GM18505 (cell line): ENCODE measurements around the gene PLAAT3.
"Not testable (repeated sequence)": the region's sequence is repeated elsewhere in the genome, so short reads cannot be mapped to it uniquely, and the experiment has no call there.

Experiments
- ATAC-seq: cut with Tn5 transposase; IDR thresholded peaks from one replicate; pipeline ENCODE4 v1.9.1; 2021; ENCODE audit not compliant: unreplicated experiment
- POLR2A ChIP-seq: IDR thresholded peaks from 4 replicates; pipeline ENCODE4 v1.6.1; 2011; ENCODE audit warnings: borderline replicate concordance; ENCODE audit not compliant: insufficient read depth, insufficient read length; ENCODE audit errors: extremely low read depth

Gene PLAAT3

DNA sequence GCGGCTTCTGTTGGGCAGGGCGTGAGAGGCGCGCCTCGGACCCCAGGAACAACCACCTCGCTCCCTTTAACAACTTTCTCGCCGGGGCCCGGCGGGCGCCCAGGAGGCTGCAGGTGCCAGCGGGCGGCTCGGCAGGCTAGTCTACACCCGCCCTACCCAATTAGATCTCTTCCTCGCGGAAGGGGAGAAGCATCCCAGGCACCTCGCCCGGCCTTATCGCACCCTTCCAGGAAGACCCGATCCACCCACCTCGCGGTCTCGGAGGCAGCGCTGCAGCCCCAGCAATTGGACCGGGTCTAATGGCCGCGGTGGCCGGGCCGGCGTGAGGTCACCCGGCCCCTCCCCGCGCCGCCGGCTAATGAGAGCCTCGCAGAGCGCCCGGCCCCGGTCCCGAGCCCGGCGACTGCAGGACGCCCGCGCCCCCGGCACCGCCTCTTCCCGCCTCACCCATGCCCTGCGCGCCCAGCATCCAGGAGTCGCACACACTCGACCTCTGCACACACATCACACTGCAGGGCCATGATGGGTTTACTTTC is at the start of gene PLAAT3:
Gene PLAAT3, minus strand, starts transcription at position 298 of the 536 bp plus-strand sequence. CDS start 419 bp downstream, outside the sequence.
- TF ChIP-seq POLR2A: peak; percentile 18
- no peak for ATAC-seq

DNA sequence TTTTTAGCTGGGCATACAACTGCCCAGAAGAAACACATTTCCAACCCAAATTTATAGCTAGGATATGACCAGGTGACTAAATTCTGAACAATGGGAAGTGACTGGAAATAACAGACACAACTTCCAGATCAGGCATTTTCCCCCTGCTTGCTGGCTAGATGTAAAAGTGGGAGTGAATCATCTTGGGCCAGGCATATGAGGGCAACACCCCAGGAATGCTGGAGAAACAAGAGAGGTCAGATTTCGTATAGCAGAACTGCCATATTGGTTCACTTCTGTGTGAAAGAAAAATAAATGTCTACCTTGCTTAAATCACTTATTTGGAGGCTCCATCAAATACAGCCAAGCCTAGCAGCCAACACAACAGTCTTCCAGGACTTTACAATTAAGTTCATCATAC is 49.6 kb upstream of the PLAAT3 start:
- no peak for TF ChIP-seq POLR2A

DNA sequence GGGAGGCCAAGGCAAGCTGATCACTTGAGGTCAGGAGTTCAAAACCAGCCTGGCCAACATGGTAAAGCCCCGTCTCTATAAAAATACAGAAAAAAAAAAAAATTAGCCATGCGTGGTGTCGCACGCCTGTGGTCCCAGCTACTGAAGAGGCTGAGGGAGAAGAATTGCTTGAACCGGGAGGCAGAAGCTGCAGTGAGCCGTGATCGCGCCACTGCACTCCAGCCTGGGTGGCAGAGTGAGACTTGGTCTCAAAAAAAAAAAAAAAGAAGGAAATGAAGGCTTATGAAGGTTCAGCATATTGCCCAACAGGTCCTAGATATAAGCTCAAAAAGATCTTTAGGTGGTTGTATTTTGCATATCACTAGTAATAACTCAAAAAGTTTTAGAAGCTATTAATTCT is 46.7 kb upstream of the PLAAT3 start:
- no peak for TF ChIP-seq POLR2A
- no peak for ATAC-seq

More for the DNA sequence above, 49.6 kb upstream of the PLAAT3 start:
- no peak for ATAC-seq

DNA sequence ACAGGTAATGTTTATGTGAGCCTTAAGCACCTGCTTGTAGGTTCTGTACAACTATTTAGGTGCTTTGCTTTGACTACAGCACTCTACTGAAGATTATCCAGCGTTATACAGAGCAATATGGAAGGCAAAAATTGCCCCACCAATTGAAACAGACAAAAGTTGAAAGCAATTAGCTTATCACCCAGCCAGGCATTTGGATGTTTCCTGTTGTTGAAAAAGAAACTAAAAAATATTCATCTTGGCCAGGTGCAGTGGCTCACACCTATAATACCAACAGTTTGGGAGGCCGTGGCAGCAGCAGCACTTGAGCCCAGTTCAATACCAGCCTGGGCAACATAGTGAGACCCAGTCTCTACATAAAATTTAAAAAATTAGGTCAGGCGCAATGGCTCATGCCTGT is 38.4 kb upstream of the PLAAT3 start:
- TF ChIP-seq POLR2A: no peak
- ATAC-seq: no peak

DNA sequence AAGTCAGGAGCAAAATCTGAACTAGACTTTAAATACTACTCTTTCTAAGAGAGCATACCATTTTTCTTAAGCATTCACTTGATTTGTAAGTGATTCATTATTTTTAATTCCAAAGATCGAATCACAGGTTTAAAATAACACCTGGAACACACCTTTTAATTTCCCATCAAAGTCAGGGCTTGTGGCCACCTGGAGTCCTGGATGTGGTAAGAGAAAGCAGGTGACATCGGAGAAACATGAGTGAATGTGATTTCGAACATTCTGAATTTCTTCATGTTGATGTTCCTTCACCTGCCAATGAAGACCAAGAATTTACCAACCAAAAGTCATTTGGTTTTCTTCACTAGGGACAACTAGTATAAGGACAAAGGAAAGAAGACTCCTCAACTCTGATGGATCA is 29.0 kb upstream of the PLAAT3 start:
- ATAC-seq: no peak

DNA sequence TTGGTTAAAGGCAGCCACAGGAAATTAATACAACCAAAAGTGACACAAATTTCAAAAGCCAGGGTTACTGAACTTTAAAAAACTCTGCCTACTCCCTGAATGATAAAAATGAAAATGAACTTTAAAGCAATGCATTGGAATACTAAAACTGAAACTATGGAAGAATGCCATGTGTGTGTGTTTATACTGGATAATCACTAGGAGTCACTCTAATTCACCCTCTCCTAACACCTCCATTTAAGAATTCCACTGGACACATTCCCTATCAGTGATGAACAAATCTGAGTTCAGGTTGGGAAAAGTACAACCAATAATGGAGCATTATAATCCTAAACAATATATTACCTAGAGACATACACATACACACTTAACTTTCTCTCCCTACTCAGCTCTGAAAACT is 27.5 kb upstream of the PLAAT3 start:
- ATAC-seq: no peak
- TF ChIP-seq POLR2A: no peak

More for the DNA sequence above, 29.0 kb upstream of the PLAAT3 start:
- TF ChIP-seq POLR2A: no peak

DNA sequence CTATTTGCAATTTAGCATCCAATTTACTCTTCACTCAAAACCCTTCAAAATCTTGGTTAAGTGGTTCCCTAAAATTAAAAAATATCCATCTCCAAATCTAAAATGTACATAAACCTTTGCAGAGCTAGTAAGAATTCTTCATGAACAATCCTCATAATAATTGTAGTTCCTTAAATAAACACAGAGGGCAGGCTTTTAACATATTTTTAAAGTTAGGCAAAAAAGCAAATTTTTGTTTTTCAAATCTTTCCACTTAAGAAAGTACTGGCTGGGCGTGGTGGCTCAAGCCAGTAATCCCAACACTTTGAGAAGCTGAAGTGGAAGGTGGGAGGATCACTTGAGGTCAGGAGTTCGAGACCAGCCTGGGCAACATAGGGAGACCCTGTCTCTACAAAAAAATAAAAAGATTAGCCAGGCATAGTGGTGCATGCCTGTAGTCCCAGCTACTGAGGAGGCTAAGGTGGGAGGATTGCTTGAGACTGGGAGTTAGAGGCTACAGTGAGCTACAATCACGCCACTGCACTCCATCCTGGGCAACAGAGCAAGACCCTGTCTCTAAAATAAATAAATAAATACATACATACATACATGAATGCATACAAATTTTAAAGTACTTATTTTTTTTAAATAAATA is 25.1 kb upstream of the PLAAT3 start:
- TF ChIP-seq POLR2A: no peak
- no peak for ATAC-seq

DNA sequence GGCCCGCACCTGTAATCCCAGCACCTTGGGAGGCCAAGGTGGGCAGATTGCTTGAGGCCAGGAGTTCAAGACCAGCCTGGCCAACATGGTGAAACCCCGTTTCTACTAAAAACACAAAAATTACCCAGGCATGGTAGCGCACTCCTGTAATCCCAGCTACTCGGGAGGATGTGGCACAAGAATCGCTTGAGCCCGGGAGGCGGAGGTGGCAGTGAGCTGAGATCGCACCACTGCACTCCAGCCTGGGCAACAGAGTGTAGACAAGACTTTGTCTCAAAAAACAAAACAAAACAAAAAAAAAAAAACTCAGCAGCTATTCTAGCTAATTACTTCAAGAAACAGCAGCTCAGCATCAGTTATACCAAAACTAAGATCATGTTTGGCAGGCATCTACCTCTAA is 24.2 kb upstream of the PLAAT3 start:
- not testable (repeated sequence) for ATAC-seq

DNA sequence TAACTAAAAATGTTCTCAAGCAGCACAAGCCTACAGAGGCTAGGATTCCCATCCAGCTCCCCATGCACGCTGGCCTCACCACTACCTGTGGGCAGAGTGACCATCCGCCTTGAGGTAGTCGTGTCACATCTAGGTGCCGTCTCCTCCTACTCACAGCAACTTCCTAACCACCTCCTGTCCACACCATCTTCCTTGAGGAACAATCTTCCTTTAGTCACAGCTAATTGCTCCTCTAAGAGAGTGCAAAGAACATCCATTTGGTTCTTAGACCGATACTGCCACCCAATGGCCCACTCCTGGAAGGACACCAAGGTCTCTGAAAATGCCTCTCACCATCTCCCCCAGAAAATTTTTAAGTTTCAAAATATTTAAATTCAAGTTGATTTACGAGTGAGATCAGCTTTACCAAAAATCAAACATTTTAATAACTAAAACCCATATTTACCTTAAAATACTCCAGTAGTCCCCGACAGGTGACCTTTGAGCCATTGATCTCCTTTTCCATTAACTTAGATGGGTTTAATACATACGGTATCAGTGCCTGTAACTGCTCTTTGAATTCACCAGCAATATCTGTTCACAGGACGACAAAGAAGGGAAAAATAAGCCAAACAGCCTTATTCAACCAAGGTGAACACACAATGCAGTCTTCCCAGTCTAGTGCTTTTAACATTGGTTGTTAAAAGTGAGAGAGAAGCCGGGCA is 21.7 kb upstream of the PLAAT3 start:
- ATAC-seq: peak; percentile 56
- TF ChIP-seq POLR2A: no peak

DNA sequence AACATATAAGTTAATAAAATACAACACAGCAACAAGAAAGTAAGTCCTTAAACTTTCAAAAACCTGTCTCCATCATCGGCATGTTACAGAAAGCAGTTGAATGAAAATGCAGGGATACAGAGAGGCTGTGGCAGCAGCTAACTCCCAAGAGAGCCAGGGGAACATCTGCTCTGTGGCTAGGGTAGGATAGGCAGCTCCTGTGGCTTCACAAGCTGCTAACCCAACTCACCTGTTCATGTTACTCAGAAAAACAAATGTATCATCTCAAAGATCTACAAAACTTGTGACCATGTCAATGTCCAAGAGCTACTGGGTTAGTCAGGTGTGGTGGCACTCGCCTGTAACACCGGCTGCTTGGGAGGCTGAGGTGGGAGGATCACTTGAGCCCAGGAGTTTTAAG is 15.2 kb upstream of the PLAAT3 start:
- TF ChIP-seq POLR2A: no peak

DNA sequence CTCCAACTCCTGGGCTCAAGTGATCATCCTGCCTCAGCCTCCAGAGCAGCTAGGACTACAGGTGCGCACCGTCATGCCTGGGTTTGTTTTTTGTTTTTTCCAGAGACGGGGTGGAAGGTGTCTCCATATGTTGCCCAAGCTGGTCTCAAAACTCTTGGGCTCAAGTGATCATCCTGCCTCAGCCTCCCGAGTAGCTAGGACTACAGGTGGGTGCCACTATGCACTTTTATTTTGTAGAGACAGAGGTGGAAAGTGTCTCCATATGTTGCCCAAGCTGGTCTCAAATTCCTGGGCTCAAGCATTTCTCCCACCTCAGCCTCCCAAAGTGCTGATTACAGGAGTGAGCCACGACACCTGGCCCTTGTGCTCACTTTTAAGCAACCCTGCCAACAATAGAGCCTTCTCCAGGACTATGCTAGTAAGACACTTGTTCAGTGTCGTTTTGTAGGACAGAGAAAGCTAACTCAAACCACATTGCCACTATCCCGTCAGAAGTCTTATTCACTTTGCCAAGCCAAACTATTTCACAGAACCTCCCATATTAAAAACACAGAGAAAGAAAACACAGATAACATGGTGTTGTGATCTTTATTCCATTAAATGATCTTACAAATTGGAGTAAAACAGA is 9.4 kb upstream of the PLAAT3 start:
- TF ChIP-seq POLR2A: no peak
- ATAC-seq: no peak

More for the DNA sequence above, 15.2 kb upstream of the PLAAT3 start:
- ATAC-seq: no peak

DNA sequence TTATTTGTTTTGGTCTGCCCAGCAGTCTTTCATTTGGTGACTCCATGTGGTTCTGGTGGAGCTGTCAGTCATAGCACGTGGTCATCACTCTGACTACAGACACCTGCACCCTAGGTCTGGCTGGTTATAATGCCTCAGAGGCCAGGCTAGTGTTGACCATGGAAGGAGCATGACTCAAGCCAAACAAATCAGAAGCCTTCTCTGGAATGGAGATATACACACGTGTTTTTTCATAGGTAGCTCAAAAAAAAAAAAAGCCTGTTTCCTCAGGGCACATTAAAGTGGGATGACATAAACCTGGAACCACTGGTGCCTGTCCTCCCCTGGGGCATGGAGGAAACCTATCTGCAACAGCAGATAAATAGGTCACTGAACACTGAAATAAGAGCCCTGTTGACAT is 8.1 kb upstream of the PLAAT3 start:
- TF ChIP-seq POLR2A: no peak
- ATAC-seq: no peak

DNA sequence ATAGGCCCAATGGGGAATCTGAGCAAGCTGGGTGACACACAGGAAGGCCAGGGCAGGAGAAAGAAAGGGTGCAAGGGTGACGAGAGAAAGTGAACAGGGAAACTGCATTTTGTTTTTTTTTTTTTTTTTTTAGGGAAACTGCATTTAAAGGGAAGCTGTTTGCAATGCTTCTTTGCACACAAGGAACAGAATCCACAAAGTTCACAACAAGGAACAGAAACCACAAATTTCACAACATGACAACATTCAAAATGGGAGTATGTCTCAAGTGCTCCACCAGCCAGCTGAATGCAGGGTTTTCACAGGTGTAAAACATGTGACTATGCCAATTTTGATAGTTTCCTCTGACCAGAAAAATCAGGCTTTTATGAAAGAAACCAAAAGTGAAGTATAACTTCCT is 6.8 kb upstream of the PLAAT3 start:
- no peak for TF ChIP-seq POLR2A
- no peak for ATAC-seq

DNA sequence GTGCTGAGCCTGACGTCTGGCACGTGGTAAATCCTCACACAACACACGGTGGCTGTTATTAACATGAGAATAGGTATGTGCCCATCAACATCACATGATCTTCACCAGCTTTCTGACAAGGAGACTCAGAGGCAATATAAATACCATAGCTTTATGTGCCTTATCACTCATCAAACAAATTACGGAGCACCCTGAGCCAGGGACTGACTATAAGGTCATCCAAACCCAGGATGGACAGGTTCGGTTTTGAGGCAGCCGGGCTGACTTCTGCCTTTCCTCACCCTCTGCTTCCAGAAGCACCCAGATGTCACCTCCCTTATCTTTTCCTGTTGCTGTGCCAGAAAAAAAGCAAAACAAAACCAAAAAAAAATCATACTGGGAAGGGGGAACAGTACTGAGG is 5.7 kb upstream of the PLAAT3 start:
- TF ChIP-seq POLR2A: no peak
- ATAC-seq: no peak

DNA sequence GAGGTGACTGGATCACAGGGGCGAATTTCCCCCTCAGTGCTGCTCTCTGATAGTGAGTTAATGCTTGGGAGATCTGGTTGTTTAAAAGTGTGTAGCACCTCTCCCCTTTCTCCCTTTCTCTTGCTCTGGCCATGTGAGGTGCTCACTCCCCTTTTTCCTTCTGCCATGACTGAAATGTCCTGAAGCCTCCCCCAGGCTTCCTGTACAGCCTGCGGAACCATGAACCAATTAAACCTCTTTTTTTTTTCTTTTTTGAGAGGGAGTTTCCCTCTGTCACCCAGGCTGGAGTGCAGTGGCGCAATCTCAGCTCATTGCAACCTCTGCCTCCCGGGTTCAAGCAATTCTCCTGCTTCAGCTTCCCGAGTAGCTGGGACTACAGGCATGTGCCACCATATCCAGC is 3.5 kb upstream of the PLAAT3 start:
- ATAC-seq: not testable (repeated sequence)
